AG08395 (cell line): ENCODE results near the gene KIF1B.

Experiments used
- DNase-seq: peaks from one replicate; pipeline ENCODE4 v3.0.0; 2012; ENCODE audit warnings: mixed read lengths, low spot score

Gene KIF1B

DNA sequence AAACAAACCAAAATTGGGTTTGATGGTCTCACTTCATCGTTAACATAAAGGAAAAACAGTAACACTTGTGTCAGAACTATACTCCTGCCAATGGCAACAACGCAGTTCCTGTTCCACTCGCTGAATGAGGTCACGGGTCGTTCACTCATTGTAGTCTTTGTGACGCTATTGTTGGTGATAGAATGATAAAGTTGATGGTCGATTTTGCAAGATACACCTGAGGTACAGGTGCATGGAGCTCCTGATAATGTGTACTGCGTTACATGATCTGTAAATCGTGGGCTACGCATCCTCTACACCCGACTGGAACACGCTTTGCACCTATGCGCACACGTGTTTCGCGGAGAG, 219.5 kb downstream of the KIF1B start:
- DNase-seq = no peak

DNA sequence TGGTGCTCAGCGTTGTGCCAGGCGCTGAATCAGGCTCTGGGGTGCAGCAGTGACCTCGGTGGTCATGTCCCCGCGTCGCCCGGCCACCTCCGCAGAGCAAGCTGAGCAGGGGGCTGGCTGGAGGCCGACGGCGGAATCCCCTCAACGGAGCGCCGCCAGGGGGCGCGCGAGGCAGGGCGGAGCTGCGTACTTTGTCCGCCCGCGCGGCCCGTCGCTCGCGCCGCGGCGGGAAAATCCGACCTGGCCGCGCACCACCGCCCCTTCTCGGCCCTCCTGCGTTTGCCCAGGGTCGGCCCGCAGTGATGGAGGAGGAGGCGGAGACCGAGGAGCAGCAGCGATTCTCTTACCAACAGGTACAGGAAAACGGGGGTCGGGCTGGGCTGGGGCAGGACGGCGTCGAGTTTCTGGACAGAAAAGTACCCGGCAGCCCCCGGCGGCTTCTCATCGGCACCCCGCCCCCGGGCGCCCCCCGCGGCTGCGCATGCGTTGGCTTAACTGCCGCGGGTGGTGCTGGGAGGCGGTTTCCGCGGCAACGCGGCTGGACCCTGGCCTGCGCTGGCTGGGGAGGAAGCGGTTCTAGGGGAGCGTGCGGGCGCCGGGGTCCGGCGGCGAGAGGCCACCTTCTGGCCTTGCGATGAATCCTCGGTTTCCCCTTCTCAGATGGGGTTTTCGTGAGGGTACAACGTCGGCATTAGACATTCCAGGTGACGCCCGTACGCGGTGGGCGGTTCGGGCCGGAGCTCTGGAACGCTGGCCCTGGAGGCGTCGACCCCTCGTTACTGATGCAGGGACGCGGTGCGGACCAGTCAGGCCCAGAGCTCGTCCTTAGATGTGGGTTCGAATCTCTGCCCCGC, 220.1 kb downstream of the KIF1B start, which contains the start of gene CENPS:
TSS of gene CENPS (plus strand) at position 218 of the 854 bp plus-strand sequence. CDS start at position 303, 85 bp downstream.
- peak; percentile 100 for DNase-seq
